Neutrophil (primary cell): Measurements from ENCODE around the gene ANKRD44.

Source experiments
- H3K27ac ChIP-seq: fragments of 200-600 bp; sonication (generic); 2 replicates; pipeline ENCODE4 v1.5.1; 2016; ENCODE audit warnings: mild to moderate bottlenecking, moderate library complexity
- H3K27me3 ChIP-seq: fragments of 200-600 bp; sonication (generic); 2 replicates; pipeline ENCODE4 v1.6.0; 2016; ENCODE audit warnings: mild to moderate bottlenecking
- H3K36me3 ChIP-seq: fragments of 200-600 bp; sonication (generic); 2 replicates; pipeline ENCODE4 v1.5.1; 2017
- H3K4me1 ChIP-seq, 2 experiments: fragments of 200-600 bp in 1 of 2; sonication (generic) in 1 of 2; 1 replicate in 1 of 2; 2 replicates in 1 of 2; pipeline versions ENCODE4 v1.5.1 to v1.6.1; 2013 to 2016; ENCODE audit warnings: low read depth in 1 of 2, low read length in 1 of 2, mild to moderate bottlenecking in 1 of 2, moderate library complexity in 1 of 2; ENCODE audit not compliant: control insufficient read depth in 1 of 2, insufficient read depth in 1 of 2
- H3K4me3 ChIP-seq, 2 experiments: fragments of 200-600 bp in 1 of 2; sonication (generic) in 1 of 2; 1 replicate in 1 of 2; 2 replicates in 1 of 2; pipeline ENCODE4 v1.5.1; 2013 to 2016; ENCODE audit warnings: low read depth in 1 of 2, low read length in 1 of 2, mild to moderate bottlenecking in 1 of 2, moderate library complexity in 1 of 2
- H3K9me3 ChIP-seq: fragments of 200-600 bp; sonication (generic); 2 replicates; pipeline ENCODE4 v1.5.1; 2016
- TF ChIP-seq, protein P1 (sequence below): fragments of 200-600 bp; sonication (generic); IDR thresholded peaks from 2 replicates; pipeline ENCODE4 v1.5.1; 2016; ENCODE audit warnings: antibody characterized with exemption

ANKRD44 gene

DNA sequence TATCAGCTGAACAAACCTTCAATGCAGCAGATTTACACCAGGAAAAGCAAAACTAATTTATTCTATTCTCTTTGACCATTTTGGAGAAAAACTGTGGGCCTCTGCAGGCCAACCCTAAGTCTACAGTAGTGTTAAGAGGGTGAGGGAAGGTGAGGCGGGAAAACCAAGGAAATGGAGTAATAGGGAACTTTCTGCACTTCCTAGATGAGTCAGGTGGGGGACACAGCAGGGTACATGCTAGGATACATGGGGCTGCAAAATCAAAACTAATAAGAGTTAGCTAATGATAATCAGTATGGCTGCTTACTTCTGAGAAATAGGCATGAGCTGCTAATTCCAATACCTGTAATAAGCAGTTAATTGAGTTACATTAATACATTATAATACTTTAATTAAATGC is 318.1 kb downstream of the ANKRD44 start:
- peaks cover 33 to 37% of the 10 kb centered on the region in 2 experiments for H3K4me1 ChIP-seq
- peaks cover 73% of the 10 kb centered on the region for H3K36me3 ChIP-seq
- H3K27me3 ChIP-seq, result no peaks in the 10 kb centered on the region
- no peaks in the 10 kb centered on the region for H3K9me3 ChIP-seq
- TF ChIP-seq, protein P1, sequence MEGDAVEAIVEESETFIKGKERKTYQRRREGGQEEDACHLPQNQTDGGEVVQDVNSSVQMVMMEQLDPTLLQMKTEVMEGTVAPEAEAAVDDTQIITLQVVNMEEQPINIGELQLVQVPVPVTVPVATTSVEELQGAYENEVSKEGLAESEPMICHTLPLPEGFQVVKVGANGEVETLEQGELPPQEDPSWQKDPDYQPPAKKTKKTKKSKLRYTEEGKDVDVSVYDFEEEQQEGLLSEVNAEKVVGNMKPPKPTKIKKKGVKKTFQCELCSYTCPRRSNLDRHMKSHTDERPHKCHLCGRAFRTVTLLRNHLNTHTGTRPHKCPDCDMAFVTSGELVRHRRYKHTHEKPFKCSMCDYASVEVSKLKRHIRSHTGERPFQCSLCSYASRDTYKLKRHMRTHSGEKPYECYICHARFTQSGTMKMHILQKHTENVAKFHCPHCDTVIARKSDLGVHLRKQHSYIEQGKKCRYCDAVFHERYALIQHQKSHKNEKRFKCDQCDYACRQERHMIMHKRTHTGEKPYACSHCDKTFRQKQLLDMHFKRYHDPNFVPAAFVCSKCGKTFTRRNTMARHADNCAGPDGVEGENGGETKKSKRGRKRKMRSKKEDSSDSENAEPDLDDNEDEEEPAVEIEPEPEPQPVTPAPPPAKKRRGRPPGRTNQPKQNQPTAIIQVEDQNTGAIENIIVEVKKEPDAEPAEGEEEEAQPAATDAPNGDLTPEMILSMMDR, result no peak
- no peak overlapping the region for H3K4me3 ChIP-seq
- H3K27ac ChIP-seq, result peak overlapping the region; percentile 30

DNA sequence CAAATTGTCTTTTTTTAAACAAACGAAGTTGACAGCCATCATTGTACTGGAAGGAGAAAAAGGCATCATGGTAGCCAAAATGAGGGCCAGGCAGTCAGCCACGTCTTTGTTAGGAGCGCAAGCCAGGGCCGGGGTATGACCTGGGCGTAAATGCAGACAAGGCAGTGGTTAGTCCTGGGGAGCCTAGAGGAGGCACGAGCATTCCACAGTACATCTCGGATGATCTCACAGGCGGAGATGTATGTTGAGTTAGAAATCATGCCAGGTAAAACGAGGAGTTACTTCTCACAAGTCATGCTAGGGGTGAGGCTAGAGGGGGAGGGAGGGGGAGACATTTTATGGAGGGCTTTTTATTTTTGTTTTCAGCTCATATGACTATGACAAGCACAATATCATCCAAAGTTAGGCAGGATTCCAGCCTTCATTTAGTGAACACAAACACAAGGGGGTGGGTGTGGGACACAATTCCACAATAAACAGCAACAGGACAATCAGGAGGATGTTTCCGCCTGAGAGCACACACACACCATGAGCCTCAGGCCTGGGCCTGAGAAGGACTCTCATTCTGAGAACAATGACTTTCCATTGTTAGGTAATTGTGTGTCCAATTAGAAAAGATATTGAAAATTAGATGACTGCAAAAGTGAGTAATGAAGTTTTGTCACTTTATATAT is 319.7 kb downstream of the ANKRD44 start:
- peak overlapping the region; percentile 42 for H3K27ac ChIP-seq
- H3K4me1 ChIP-seq, result peaks cover 48 to 52% of the 10 kb centered on the region in 2 experiments
- TF ChIP-seq, protein P1, result no peak
- H3K9me3 ChIP-seq, result no peaks in the 10 kb centered on the region
- H3K27me3 ChIP-seq, result no peaks in the 10 kb centered on the region
- H3K36me3 ChIP-seq, result peaks cover 60% of the 10 kb centered on the region
- H3K4me3 ChIP-seq, result no peak overlapping the region

DNA sequence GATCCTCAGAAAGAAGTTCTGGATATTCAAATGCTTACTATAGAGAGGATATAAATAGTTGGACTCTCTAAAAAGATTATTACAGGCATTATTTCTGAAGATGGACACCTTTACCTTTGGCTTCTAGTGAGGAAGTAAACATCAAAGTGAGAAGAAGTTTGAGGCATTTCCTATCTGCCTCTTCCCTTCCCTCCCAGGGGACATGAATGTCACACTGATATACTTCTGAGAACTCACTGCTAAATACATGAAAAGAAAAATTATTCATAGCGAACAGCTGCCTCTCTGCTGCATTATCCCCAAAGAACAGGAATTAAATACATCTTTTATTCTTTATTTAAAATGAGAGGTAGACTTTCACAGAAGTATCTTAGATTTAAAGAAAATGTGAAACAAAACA is 320.5 kb downstream of the ANKRD44 start:
- TF ChIP-seq, protein P1, result no peak
- Histone ChIP-seq H3K27ac (peak overlapping the region; percentile 42), H3K36me3 (peaks cover 51% of the 10 kb centered on the region), H3K9me3 (no peaks in the 10 kb centered on the region), H3K4me1 (peaks cover 57 to 61% of the 10 kb centered on the region in 2 experiments), H3K4me3 (no peak overlapping the region), H3K27me3 (no peaks in the 10 kb centered on the region)

DNA sequence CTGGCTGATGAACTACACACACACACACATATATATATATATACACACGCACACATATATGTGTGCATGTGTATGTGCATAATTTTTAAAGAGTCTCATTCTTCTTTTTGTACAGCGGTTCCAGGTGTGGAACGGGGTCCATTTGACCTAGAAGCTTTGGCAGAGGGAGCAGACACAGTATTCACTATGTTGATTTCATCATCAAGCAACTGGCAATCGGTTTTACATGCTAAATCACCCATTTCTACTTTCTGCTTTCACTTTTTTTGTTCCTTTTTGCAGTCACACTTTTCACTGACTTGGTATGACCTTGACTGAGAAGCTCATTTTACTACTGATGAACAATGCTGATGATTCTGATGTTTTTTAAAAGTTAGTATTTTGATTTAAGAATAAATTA is 321.1 kb downstream of the ANKRD44 start:
- no peaks in the 10 kb centered on the region for H3K27me3 ChIP-seq
- no peaks in the 10 kb centered on the region for H3K9me3 ChIP-seq
- peaks cover 45% of the 10 kb centered on the region for H3K36me3 ChIP-seq
- TF ChIP-seq, protein P1, result no peak
- peaks cover 63 to 66% of the 10 kb centered on the region in 2 experiments for H3K4me1 ChIP-seq
- H3K27ac ChIP-seq, result peak overlapping the region; percentile 42
- no peak overlapping the region for H3K4me3 ChIP-seq

DNA sequence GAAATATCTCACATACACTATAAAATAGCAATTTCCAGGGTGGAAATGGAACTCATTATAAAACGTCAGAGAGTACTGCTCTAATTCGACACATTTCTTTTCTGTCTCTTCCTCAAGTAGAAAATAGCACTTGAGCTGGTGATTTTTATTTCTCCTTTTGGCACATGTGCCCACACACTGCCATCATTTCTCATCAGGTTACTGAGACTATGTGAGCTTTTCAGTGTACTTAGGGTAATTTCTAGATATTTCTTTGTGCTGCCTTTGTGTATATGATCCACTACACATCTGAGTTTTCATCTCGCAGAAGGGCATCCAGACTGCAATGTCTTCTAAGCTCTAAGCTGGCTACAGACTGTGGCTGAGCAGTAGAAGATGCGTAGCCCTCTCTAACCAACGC is 321.9 kb downstream of the ANKRD44 start:
- TF ChIP-seq, protein P1, result no peak
- peaks cover 37% of the 10 kb centered on the region for H3K36me3 ChIP-seq
- H3K27me3 ChIP-seq, result no peaks in the 10 kb centered on the region
- H3K4me3 ChIP-seq, result no peak overlapping the region
- peaks cover 71 to 75% of the 10 kb centered on the region in 2 experiments for H3K4me1 ChIP-seq
- H3K9me3 ChIP-seq, result no peaks in the 10 kb centered on the region
- peak overlapping the region; percentile 42 for H3K27ac ChIP-seq
